ENCODE measurements around the gene ZDHHC14. TPM values are rescaled to one million over a fixed set of nuclear protein-coding genes. Genes with fewer than 3 reads are reported as not detected.
A peak's percentile ranks its signal among the peaks of the same experiment; 100 is the strongest.

The ZDHHC14 gene
- total and polyA plus RNA-seq, 2 experiments from 2014 or later = 3.0 to 7.4 TPM

GRCh38 chr6:157556144-157556645 is 175.2 kb downstream of the ZDHHC14 start (continued):
- no peak for TF ChIP-seq ZNF331 (CRISPR knock-in tag; IDR thresholded peaks at IDR 0.05; ENCODE audit: low read depth)

GRCh38 chr6:157556671-157557430 is 175.9 kb downstream of the ZDHHC14 start:
- no peaks in the 10 kb centered on the region for H4K20me1 ChIP-seq (replicated peaks; ENCODE audit: insufficient read depth)
- no peaks in the 10 kb centered on the region for H3K36me3 Mint-ChIP-seq (ENCODE audit: low read depth)
- no peaks in the 10 kb centered on the region; the same call in 2 of the 3 replicates for H3K9me3 Mint-ChIP-seq
- no peaks in the 10 kb centered on the region for H3K79me2 ChIP-seq (replicated peaks; ENCODE audit: insufficient read depth)
- peaks cover 52% of the 10 kb centered on the region for H3K4me1 Mint-ChIP-seq
- peaks cover 14% of the 10 kb centered on the region for H3F3A ChIP-seq (replicated peaks; ENCODE audit: low read depth)
- no peaks in the 10 kb centered on the region for H3K27me3 ChIP-seq (ENCODE audit: insufficient read depth)
- no peak overlapping the region for H3K4me3 Mint-ChIP-seq
- H3K36me3 ChIP-seq (ENCODE audit: insufficient read depth) = no peaks in the 10 kb centered on the region
- H3K9me2 ChIP-seq (ENCODE audit: insufficient read depth) = peaks cover 3% of the 10 kb centered on the region; the same call in 1 of the 2 replicates
- no peak overlapping the region for H2AFZ ChIP-seq
- no peak overlapping the region for H3K27ac ChIP-seq (ENCODE audit: low read depth)
- DNase-seq (ENCODE audit: low spot score) (no peak), ATAC-seq (no peak)
- H3K4me1 ChIP-seq (ENCODE audit: insufficient read depth) = peaks cover 30% of the 10 kb centered on the region
- no peak overlapping the region for H3K4me2 ChIP-seq
- peak overlapping the region; percentile 26; the same call in 1 of the 2 replicates for H3K27ac Mint-ChIP-seq
- no peak overlapping the region for H3K4me3 ChIP-seq
- H3K27me3 Mint-ChIP-seq (ENCODE audit: insufficient read depth, low read depth, poor library complexity) = peaks cover 6% of the 10 kb centered on the region
- TF ChIP-seq CREB1 (CRISPR knock-in tag; IDR thresholded peaks at IDR 0.05; ENCODE audit: low read depth) (no peak), CTCF (conservative IDR thresholded peaks at IDR 0.05; ENCODE audit: low read depth in 2 of 2) (no peak)

- Mint-ChIP-seq H3K4me3 (no peak overlapping the region), H3K4me1 (peaks cover 45% of the 10 kb centered on the region), H3K27me3 (ENCODE audit: insufficient read depth, low read depth, poor library complexity) (peaks cover 4% of the 10 kb centered on the region), H3K27ac (no peak overlapping the region), H3K9me3 (no peaks in the 10 kb centered on the region; the same call in 2 of the 3 replicates), H3K36me3 (ENCODE audit: low read depth) (no peaks in the 10 kb centered on the region)
- Histone ChIP-seq H3K36me3 (ENCODE audit: insufficient read depth) (no peaks in the 10 kb centered on the region), H3K27me3 (ENCODE audit: insufficient read depth) (no peaks in the 10 kb centered on the region), H3K9me2 (ENCODE audit: insufficient read depth) (peaks cover 3% of the 10 kb centered on the region; the same call in 1 of the 2 replicates), H4K20me1 (replicated peaks; ENCODE audit: insufficient read depth) (no peaks in the 10 kb centered on the region), H3K4me1 (ENCODE audit: insufficient read depth) (peaks cover 28% of the 10 kb centered on the region), H3K4me3 (no peak overlapping the region), H3K4me2 (no peak overlapping the region), H3K27ac (ENCODE audit: low read depth) (no peak overlapping the region), H3K79me2 (replicated peaks; ENCODE audit: insufficient read depth) (no peaks in the 10 kb centered on the region), H3F3A (replicated peaks; ENCODE audit: low read depth) (peaks cover 14% of the 10 kb centered on the region), H2AFZ (no peak overlapping the region)
- DNase-seq (ENCODE audit: low spot score) (no peak), ATAC-seq (no peak)
- TF ChIP-seq POLR2AphosphoS5 (IDR thresholded peaks at IDR 0.05; ENCODE audit: low read depth) (no peak), ZNF114 (CRISPR knock-in tag; IDR thresholded peaks at IDR 0.05) (no peak), ETS1 (IDR thresholded peaks at IDR 0.05) (no peak), EZH2 (IDR thresholded peaks at IDR 0.05; ENCODE audit: low read depth, unreplicated experiment) (no peak), JUNB (IDR thresholded peaks at IDR 0.05; ENCODE audit: unreplicated experiment) (no peak), ZNF331 (CRISPR knock-in tag; IDR thresholded peaks at IDR 0.05; ENCODE audit: low read depth) (no peak), CTCF (conservative IDR thresholded peaks at IDR 0.05; ENCODE audit: low read depth in 2 of 2) (no peak), STAT1 (IDR thresholded peaks at IDR 0.05; ENCODE audit: unreplicated experiment) (no peak), NANOG (IDR thresholded peaks at IDR 0.05; ENCODE audit: borderline replicate concordance) (no peak)
These were observed 176.6 kb downstream of the ZDHHC14 start for GRCh38 chr6:157557559-157557958.
